ENCODE measurements around the gene PLXNA2. TPM values are rescaled to one million over a fixed set of nuclear protein-coding genes. Genes with fewer than 3 reads are reported as not detected.

Gene PLXNA2
- total and polyA plus RNA-seq, 2 of the 4 experiments (the other 2 are of a cell fraction), result 0.72 to 1.1 TPM

- Histone ChIP-seq H4K5ac (ENCODE audit: low read depth, low read length) (no peak overlapping the region), H3K14ac (replicated peaks; ENCODE audit: low read depth, low read length) (no peak overlapping the region), H3K56ac (ENCODE audit: extremely low read depth, insufficient read depth, low read length) (no peak overlapping the region), H3K23ac (ENCODE audit: low read depth, low read length) (no peak overlapping the region), H2BK5ac (ENCODE audit: low read depth, low read length, poor library complexity, severe bottlenecking) (no peak overlapping the region), H2AK5ac (ENCODE audit: low read depth, low read length) (no peak overlapping the region), H3K27ac (ENCODE audit: insufficient read depth, low read length) (no peak overlapping the region), H3K27me3 (ENCODE audit: control insufficient read depth, insufficient read depth, low read length) (peaks cover 11% of the 10 kb centered on the region), H2BK20ac (ENCODE audit: low read depth, low read length) (no peak overlapping the region), H3K4me3 (ENCODE audit: insufficient read depth, low read depth, low read length) (no peak overlapping the region), H3K4me1 (ENCODE audit: control insufficient read depth, insufficient read depth, low read length) (no peaks in the 10 kb centered on the region), H3K79me1 (ENCODE audit: low read depth in 1 of 2, low read length in 2 of 2) (no peaks in the 10 kb centered on the region), H4K20me1 (ENCODE audit: insufficient read depth, low read length) (no peaks in the 10 kb centered on the region), H2BK120ac (ENCODE audit: low read depth, low read length) (no peak overlapping the region), H4K8ac (ENCODE audit: low read depth in 2 of 2, low read length in 2 of 2) (no peak overlapping the region), H3K36me3 (ENCODE audit: control insufficient read depth, insufficient read depth, low read length) (no peaks in the 10 kb centered on the region), H3K4ac (ENCODE audit: low read depth, low read length) (no peak overlapping the region), H4K91ac (ENCODE audit: insufficient read depth, low read depth, low read length) (no peak overlapping the region), H2AFZ (replicated peaks; ENCODE audit: low read length, poor library complexity) (no peak overlapping the region), H3K18ac (ENCODE audit: low read depth, low read length) (no peak overlapping the region), H3K9ac (ENCODE audit: low read depth, low read length) (no peak overlapping the region), H2BK15ac (ENCODE audit: low read depth, low read length) (no peak overlapping the region), H3K9me3 (ENCODE audit: control insufficient read depth, insufficient read depth, low read length) (no peaks in the 10 kb centered on the region), H3K9me1 (ENCODE audit: insufficient read depth, low read length) (no peaks in the 10 kb centered on the region), H3K4me2 (ENCODE audit: low read depth, low read length) (no peak overlapping the region), H2AK9ac (replicated peaks; ENCODE audit: low read depth, low read length, poor library complexity) (no peak overlapping the region)
- ChIA-PET CTCF (no interaction called here), POLR2A (ENCODE audit: unreplicated experiment) (no interaction called here)
- in situ Hi-C loops (cut with MboI; ENCODE audit: low sequenced_read_pairs), result no loop called here
- DNase-seq, result no peak
- no CpG with 5 or more reads among the region's 5 CpGs for WGBS, 2 experiments (ENCODE audit: extremely low coverage in 2 of 2, insufficient read length in 1 of 2)
- no peak for ATAC-seq (ENCODE audit: low read depth)
- intact Hi-C loops (cut with micrococcal nuclease), result no loop called here
- no TSS peak for BruUV-seq (replicated peaks)
- no peak for TF ChIP-seq MXI1 (IDR thresholded peaks at IDR 0.05; ENCODE audit: borderline replicate concordance, low read depth, low read length)
- TF ChIP-seq NFE2L2 (IDR thresholded peaks at IDR 0.05; ENCODE audit: low read depth, low read length), result no peak
- TF ChIP-seq MAFK (IDR thresholded peaks at IDR 0.05; ENCODE audit: low read depth, low read length), result no peak
- TF ChIP-seq BHLHE40 (IDR thresholded peaks at IDR 0.05; ENCODE audit: low read depth, low read length), result no peak
- no peak for TF ChIP-seq SMC3 (IDR thresholded peaks at IDR 0.05; ENCODE audit: low read depth, low read length)
- TF ChIP-seq RAD21 (IDR thresholded peaks at IDR 0.05; ENCODE audit: low read length), result no peak
- no peak for TF ChIP-seq CHD1 (IDR thresholded peaks at IDR 0.05; ENCODE audit: low read depth, low read length)
- dilution Hi-C loops (cut with HindIII; ENCODE audit: low sequenced_read_pairs, unreplicated experiment), result no loop called here
Observed at GRCh38 chr1:207991583-207992026, 252.6 kb downstream of the PLXNA2 start.
